K562 (cell line): ENCODE results near the gene ABHD17C. TPM values are rescaled to one million over a fixed set of nuclear protein-coding genes. Genes with fewer than 3 reads are reported as not detected.

Experiments
- ATAC-seq: fragments of 200-7000 bp; cut with Tn5 transposase; 3 replicates; pipeline ENCODE4 v1.9.1; 2020; ENCODE audit warnings: moderate library complexity
- BruUV-seq: library from RNA; stranded (reverse); fragments of 400-500 nt; replicated peaks from 2 replicates; lab custom pipeline; 2021; lab: Mats Ljungman, UMichigan
- CTCF ChIA-PET: fragments of 300-600 bp; formaldehyde crosslinking; extraction: SDS; loops from one replicate; lab custom pipeline; 2021; ENCODE audit warnings: low intra/inter-chr PET ratio; lab: Yijun Ruan, JAX
- POLR2A ChIA-PET: fragments of 300-600, 350-650 bp; sonication (Branson Sonifier 250); formaldehyde crosslinking; extraction: SDS; loops from one replicate; lab custom pipeline; 2021; ENCODE audit warnings: antibody characterized with exemption, inconsistent platforms; lab: Yijun Ruan, JAX
- DNase-seq, 4 experiments: peaks; one replicate each; pipeline versions ENCODE4 v3.0.0 to v3.0.0-alpha.2; 2011 to 2018; ENCODE audit warnings: low spot score in 3 of 4, mixed read lengths in 3 of 4; ENCODE audit errors: extremely low read depth in 1 of 4
- FAIRE-seq: peaks from 2 replicates; lab custom pipeline; 2011; peaks lifted over from hg19 to GRCh38; lab: Jason Lieb, UNC
- H2AFZ ChIP-seq: 2 replicates; pipeline ENCODE4 v1.6.0; 2011; ENCODE audit warnings: low read depth, low read length, control low read depth, inconsistent platforms
- H3K27ac ChIP-seq: fragments of 200-600 bp; 3 replicates; pipeline ENCODE4 v1.8.0; 2011; ENCODE audit warnings: low read depth, mild to moderate bottlenecking, control low read depth, inconsistent platforms, low read length, moderate library complexity, mixed read lengths; ENCODE audit errors: extremely low read depth
- H3K27me3 ChIP-seq, 2 experiments: fragments of 300-600 bp in 1 of 2; 2 replicates in 1 of 2; 3 replicates in 1 of 2; pipeline versions ENCODE4 v1.6.0 to v1.8.0; 2011; ENCODE audit warnings: inconsistent platforms in 2 of 2, low read length in 2 of 2, mild to moderate bottlenecking in 1 of 2, mixed read lengths in 1 of 2, moderate library complexity in 1 of 2; ENCODE audit not compliant: control insufficient read depth in 2 of 2, insufficient read depth in 2 of 2
- H3K36me3 ChIP-seq: fragments of 300-600 bp; 3 replicates; pipeline ENCODE4 v1.8.0; 2011; ENCODE audit warnings: mild to moderate bottlenecking, low read length, inconsistent platforms; ENCODE audit not compliant: control insufficient read depth, insufficient read depth
- H3K4me1 ChIP-seq, 2 experiments: fragments of 200-600 bp in 1 of 2; replicated peaks in 1 of 2; 2 replicates in 1 of 2; 3 replicates in 1 of 2; pipeline versions ENCODE4 v1.5.1 to v1.8.0; 2011; ENCODE audit warnings: inconsistent platforms in 2 of 2, low read length in 2 of 2, mild to moderate bottlenecking in 1 of 2, mixed read lengths in 1 of 2, moderate library complexity in 1 of 2; ENCODE audit not compliant: control insufficient read depth in 2 of 2, insufficient read depth in 2 of 2
- H3K4me2 ChIP-seq: 2 replicates; pipeline ENCODE4 v1.6.1; 2011; ENCODE audit warnings: low read length, control low read depth, inconsistent platforms, mixed read lengths; ENCODE audit not compliant: insufficient read depth
- H3K4me3 ChIP-seq: fragments of 200-600 bp; sonication (generic), shearing (Covaris generic); 2 replicates; pipeline ENCODE4 v1.5.1; 2016; ENCODE audit warnings: control low read depth, inconsistent platforms
- H3K79me2 ChIP-seq: fragments of 200-600 bp; 3 replicates; pipeline ENCODE4 v1.8.0; 2011; ENCODE audit warnings: low read length, inconsistent platforms; ENCODE audit not compliant: control insufficient read depth, insufficient read depth
- H3K9ac ChIP-seq, 2 experiments: 2 replicates each; pipeline versions ENCODE4 v1.6.0 to v1.6.1; 2011; ENCODE audit warnings: low read depth in 2 of 2, low read length in 2 of 2, control low read depth in 1 of 2, inconsistent platforms in 1 of 2, mild to moderate bottlenecking in 1 of 2, mixed read lengths in 1 of 2; ENCODE audit not compliant: insufficient read depth in 1 of 2
- H3K9me1 ChIP-seq: one replicate; pipeline ENCODE4 v1.6.0; 2011; ENCODE audit warnings: inconsistent platforms, mild to moderate bottlenecking, low read length, moderate library complexity; ENCODE audit not compliant: control insufficient read depth, insufficient read depth
- H3K9me3 ChIP-seq: replicated peaks from 2 replicates; pipeline ENCODE4 v1.5.1; 2011; ENCODE audit warnings: low read depth, low read length, inconsistent platforms; ENCODE audit not compliant: control insufficient read depth, insufficient read depth
- H4K20me1 ChIP-seq: replicated peaks from 2 replicates; pipeline ENCODE4 v1.6.1; 2011; ENCODE audit warnings: low read length, inconsistent platforms, mixed read lengths; ENCODE audit not compliant: control insufficient read depth, insufficient read depth
- CBFA2T3 ChIP-seq: fragments of 450-650 bp; IDR thresholded peaks from 2 replicates; pipeline ENCODE4 v1.6.1; 2017
- CBX8 ChIP-seq: fragments of 200-600 bp; sonication (generic); IDR thresholded peaks from 2 replicates; pipeline ENCODE4 v1.6.1; 2012; ENCODE audit warnings: borderline replicate concordance, mixed run types, low read depth, mild to moderate bottlenecking, moderate library complexity, mixed read lengths, low read length, control low read depth, inconsistent platforms; ENCODE audit not compliant: poor library complexity, severe bottlenecking; ENCODE audit errors: extremely low read depth
- EP400 ChIP-seq: fragments of 450-650 bp; IDR thresholded peaks from 2 replicates; pipeline ENCODE4 v1.6.1; 2017; ENCODE audit warnings: antibody characterized with exemption, mild to moderate bottlenecking, moderate library complexity
- ETV6 ChIP-seq, 3 experiments: fragments of 150-350 bp in 1 of 3; sonication (generic) in 1 of 3; formaldehyde crosslinking in 1 of 3; IDR thresholded peaks; 2 replicates each; pipeline versions ENCODE4 v1.6.1 to v1.8.0; 2014 to 2022; ENCODE audit warnings: borderline replicate concordance in 2 of 3, low read depth in 2 of 3, antibody characterized with exemption in 1 of 3, low read length in 1 of 3, mild to moderate bottlenecking in 1 of 3, missing genetic modification reagents in 1 of 3
- KLF16 ChIP-seq: IDR thresholded peaks from 2 replicates; pipeline ENCODE4 v1.6.1; 2016; ENCODE audit warnings: antibody characterized with exemption
- RBM14 ChIP-seq: fragments of 200-400 bp; formaldehyde crosslinking; IDR thresholded peaks from 2 replicates; pipeline ENCODE4 v1.6.1; 2018; ENCODE audit warnings: low read depth, mild to moderate bottlenecking, low read length, moderate library complexity, borderline replicate concordance; ENCODE audit not compliant: insufficient read depth
- RBM22 ChIP-seq: fragments of 200-400 bp; formaldehyde crosslinking; IDR thresholded peaks from 2 replicates; pipeline ENCODE4 v1.6.1; 2018; ENCODE audit warnings: low read length, low read depth; ENCODE audit not compliant: poor library complexity, severe bottlenecking
- TAF15 ChIP-seq: fragments of 200-400 bp; formaldehyde crosslinking; IDR thresholded peaks from 2 replicates; pipeline ENCODE4 v1.6.1; 2017; ENCODE audit warnings: mild to moderate bottlenecking, low read depth, low read length, moderate library complexity
- TARDBP ChIP-seq: fragments of 450-650 bp; IDR thresholded peaks from 2 replicates; pipeline ENCODE4 v1.6.1; 2016
- WGBS: fragments of 100-300 bp; shearing (Covaris generic); methylation state at CpG from one replicate; pipeline ENCODE4 v1.1.6; 2016; ENCODE audit warnings: low coverage, mixed read lengths; ENCODE audit not compliant: insufficient coverage; ENCODE audit errors: missing lambda C conversion rate; 5-methylcytosine and 5-hydroxymethylcytosine counted together
- in situ Hi-C: fragments of 300-500 bp; cut with MboI; formaldehyde crosslinking; loops from 4 replicates; pipeline ENCODE4 v1.15.0; 2018; ENCODE audit warnings: inconsistent platforms, mixed read lengths
- intact Hi-C: fragments of 100-400 bp; cut with micrococcal nuclease; formaldehyde crosslinking; loops from 2 replicates; pipeline ENCODE4 v1.14.2; 2022
- polyA plus RNA-seq, 8 experiments: library from polyadenylated mRNA; depleted of rRNA in 4 of 8; stranded (reverse) in 5 of 8; unstranded in 3 of 8; fragments of >200 nt; fragmentation: Nextera tagmentation in 2 of 8; fragmentation: Illumina TruSeq in 1 of 8; extraction: Ambion mirVana in 2 of 8; extraction: Trizol in 1 of 8; gene quantifications; 2 replicates each; pipeline versions ENCODE4 v1.2.1 to v1.2.3, GENCODE V29; 2011 to 2014; ENCODE audit warnings: inconsistent platforms in 1 of 8, missing spikeins in 1 of 8
- total RNA-seq, 7 experiments: library from RNA; depleted of rRNA in 6 of 7; stranded (reverse); fragments of >200 nt in 6 of 7; fragmentation: Illumina TruSeq in 2 of 7; extraction: Trizol in 2 of 7; gene quantifications; 2 replicates each; pipeline versions ENCODE4 v1.2.1 to v1.2.3, GENCODE V29; 2011 to 2021; ENCODE audit warnings: low replicate concordance in 1 of 7
- TF ChIP-seq, protein P1 (sequence below), 2 experiments: fragments of 200-800 bp in 1 of 2; sonication (Bioruptor generic) in 1 of 2; sonication (generic) in 1 of 2; formaldehyde crosslinking in 1 of 2; IDR thresholded peaks in 1 of 2; conservative IDR thresholded peaks in 1 of 2; 2 replicates each; pipeline versions ENCODE4 v1.5.0 to v1.6.1; 2016 to 2020; ENCODE audit warnings: missing compliant biosample characterization in 1 of 2, missing genetic modification characterization in 1 of 2, missing genetic modification reagents in 1 of 2
- TF ChIP-seq, protein P2 (sequence below): fragments of 200-800 bp; sonication (Bioruptor generic); IDR thresholded peaks from 2 replicates; pipeline ENCODE4 v1.6.1; 2016; ENCODE audit warnings: missing genetic modification characterization, missing compliant biosample characterization
- TF ChIP-seq, protein P3 (sequence below): sonication (generic); formaldehyde crosslinking; IDR thresholded peaks from 2 replicates; pipeline ENCODE4 v1.8.1; 2023; ENCODE audit warnings: mild to moderate bottlenecking, missing genetic modification reagents

The ABHD17C gene
- total and polyA plus RNA-seq, 9 of the 15 experiments (the other 6 are each of a cell fraction or from before 2014, with no cell fraction given), result 0.04 to 0.42 (median 0.19) TPM; not detected in 1

DNA sequence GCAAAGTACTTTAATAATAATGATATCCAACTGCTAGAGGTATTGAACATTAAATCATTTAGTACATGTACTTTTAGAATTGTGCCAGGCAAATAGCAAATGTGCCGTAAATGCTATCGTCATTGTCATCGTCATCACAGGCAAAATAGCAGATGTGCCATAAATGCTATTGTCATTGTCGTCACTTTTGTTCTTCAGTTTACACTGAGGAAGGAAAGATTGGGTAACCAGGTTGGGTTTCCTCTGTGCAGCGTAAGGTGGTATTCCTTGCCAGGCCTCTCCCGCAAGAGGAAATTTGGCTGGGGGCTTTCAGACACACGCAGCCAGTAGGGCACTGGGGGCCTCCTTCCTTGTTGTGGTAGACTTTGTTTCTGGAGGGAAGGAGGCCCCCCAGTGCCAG, 26.4 kb downstream of the ABHD17C start:
- Histone ChIP-seq H3K79me2 (no peaks in the 10 kb centered on the region), H4K20me1 (no peaks in the 10 kb centered on the region), H3K9ac (no peak overlapping the region), H3K4me3 (no peak overlapping the region), H3K9me1 (no peaks in the 10 kb centered on the region), H3K27ac (no peak overlapping the region), H3K4me2 (no peak overlapping the region), H3K4me1 (no peaks in the 10 kb centered on the region), H3K9me3 (no peaks in the 10 kb centered on the region), H2AFZ (no peak overlapping the region), H3K27me3 (peaks cover 0 to 4% of the 10 kb centered on the region in 2 experiments; a peak in 2 of 5 replicates), H3K36me3 (no peaks in the 10 kb centered on the region)
- CTCF ChIA-PET, result no interaction called here
- ATAC-seq, result no peak
- intact Hi-C loops (no loop called here), in situ Hi-C loops (no loop called here)
- 12% methylated on average over 7 of the region's 7 CpGs for WGBS
- no TSS peak for BruUV-seq
- DNase-seq, result no peak
- no peak for FAIRE-seq
- POLR2A ChIA-PET, result no interaction called here
- TF ChIP-seq CBFA2T3 (no peak), RBM22 (no peak), EP400 (no peak), TARDBP (no peak), KLF16 (no peak), ETV6 (IDR thresholded peaks at IDR 0.05; ENCODE audit: borderline replicate concordance in 1 of 2, low read depth in 2 of 2, low read length in 1 of 2) (no peak), ETV6 (CRISPR knock-in tag; IDR thresholded peaks at IDR 0.05; ENCODE audit: borderline replicate concordance) (no peak), RBM14 (no peak), TAF15 (no peak), CBX8 (no peak)
- TF ChIP-seq, protein P1, sequence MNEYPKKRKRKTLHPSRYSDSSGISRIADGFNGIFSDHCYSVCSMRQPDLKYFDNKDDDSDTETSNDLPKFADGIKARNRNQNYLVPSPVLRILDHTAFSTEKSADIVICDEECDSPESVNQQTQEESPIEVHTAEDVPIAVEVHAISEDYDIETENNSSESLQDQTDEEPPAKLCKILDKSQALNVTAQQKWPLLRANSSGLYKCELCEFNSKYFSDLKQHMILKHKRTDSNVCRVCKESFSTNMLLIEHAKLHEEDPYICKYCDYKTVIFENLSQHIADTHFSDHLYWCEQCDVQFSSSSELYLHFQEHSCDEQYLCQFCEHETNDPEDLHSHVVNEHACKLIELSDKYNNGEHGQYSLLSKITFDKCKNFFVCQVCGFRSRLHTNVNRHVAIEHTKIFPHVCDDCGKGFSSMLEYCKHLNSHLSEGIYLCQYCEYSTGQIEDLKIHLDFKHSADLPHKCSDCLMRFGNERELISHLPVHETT (CRISPR knock-in tag; conservative IDR thresholded peaks at IDR 0.05 in 1 of 2, IDR thresholded peaks at IDR 0.05 in 1 of 2), result no peak
- TF ChIP-seq, protein P2, sequence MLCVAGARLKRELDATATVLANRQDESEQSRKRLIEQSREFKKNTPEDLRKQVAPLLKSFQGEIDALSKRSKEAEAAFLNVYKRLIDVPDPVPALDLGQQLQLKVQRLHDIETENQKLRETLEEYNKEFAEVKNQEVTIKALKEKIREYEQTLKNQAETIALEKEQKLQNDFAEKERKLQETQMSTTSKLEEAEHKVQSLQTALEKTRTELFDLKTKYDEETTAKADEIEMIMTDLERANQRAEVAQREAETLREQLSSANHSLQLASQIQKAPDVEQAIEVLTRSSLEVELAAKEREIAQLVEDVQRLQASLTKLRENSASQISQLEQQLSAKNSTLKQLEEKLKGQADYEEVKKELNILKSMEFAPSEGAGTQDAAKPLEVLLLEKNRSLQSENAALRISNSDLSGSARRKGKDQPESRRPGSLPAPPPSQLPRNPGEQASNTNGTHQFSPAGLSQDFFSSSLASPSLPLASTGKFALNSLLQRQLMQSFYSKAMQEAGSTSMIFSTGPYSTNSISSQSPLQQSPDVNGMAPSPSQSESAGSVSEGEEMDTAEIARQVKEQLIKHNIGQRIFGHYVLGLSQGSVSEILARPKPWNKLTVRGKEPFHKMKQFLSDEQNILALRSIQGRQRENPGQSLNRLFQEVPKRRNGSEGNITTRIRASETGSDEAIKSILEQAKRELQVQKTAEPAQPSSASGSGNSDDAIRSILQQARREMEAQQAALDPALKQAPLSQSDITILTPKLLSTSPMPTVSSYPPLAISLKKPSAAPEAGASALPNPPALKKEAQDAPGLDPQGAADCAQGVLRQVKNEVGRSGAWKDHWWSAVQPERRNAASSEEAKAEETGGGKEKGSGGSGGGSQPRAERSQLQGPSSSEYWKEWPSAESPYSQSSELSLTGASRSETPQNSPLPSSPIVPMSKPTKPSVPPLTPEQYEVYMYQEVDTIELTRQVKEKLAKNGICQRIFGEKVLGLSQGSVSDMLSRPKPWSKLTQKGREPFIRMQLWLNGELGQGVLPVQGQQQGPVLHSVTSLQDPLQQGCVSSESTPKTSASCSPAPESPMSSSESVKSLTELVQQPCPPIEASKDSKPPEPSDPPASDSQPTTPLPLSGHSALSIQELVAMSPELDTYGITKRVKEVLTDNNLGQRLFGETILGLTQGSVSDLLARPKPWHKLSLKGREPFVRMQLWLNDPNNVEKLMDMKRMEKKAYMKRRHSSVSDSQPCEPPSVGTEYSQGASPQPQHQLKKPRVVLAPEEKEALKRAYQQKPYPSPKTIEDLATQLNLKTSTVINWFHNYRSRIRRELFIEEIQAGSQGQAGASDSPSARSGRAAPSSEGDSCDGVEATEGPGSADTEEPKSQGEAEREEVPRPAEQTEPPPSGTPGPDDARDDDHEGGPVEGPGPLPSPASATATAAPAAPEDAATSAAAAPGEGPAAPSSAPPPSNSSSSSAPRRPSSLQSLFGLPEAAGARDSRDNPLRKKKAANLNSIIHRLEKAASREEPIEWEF (CRISPR knock-in tag), result no peak
- TF ChIP-seq, protein P3, sequence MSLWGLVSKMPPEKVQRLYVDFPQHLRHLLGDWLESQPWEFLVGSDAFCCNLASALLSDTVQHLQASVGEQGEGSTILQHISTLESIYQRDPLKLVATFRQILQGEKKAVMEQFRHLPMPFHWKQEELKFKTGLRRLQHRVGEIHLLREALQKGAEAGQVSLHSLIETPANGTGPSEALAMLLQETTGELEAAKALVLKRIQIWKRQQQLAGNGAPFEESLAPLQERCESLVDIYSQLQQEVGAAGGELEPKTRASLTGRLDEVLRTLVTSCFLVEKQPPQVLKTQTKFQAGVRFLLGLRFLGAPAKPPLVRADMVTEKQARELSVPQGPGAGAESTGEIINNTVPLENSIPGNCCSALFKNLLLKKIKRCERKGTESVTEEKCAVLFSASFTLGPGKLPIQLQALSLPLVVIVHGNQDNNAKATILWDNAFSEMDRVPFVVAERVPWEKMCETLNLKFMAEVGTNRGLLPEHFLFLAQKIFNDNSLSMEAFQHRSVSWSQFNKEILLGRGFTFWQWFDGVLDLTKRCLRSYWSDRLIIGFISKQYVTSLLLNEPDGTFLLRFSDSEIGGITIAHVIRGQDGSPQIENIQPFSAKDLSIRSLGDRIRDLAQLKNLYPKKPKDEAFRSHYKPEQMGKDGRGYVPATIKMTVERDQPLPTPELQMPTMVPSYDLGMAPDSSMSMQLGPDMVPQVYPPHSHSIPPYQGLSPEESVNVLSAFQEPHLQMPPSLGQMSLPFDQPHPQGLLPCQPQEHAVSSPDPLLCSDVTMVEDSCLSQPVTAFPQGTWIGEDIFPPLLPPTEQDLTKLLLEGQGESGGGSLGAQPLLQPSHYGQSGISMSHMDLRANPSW (CRISPR knock-in tag), result no peak
